Progenitor cell of endocrine pancreas (in vitro differentiated cells): ENCODE data around the gene PTTG1IP2. TPM values are rescaled to one million over a fixed set of nuclear protein-coding genes. Genes with fewer than 3 reads are reported as not detected.

Experiments
- DNase-seq: peaks from one replicate; pipeline ENCODE4 v3.0.0; 2021; ENCODE audit warnings: low spot score; ENCODE audit not compliant: unreplicated experiment
- H3K27ac Mint-ChIP-seq: 2 replicates; pipeline ENCODE4 v1.8.0; 2021; ENCODE audit warnings: mild to moderate bottlenecking, moderate library complexity, mixed read lengths
- H3K27me3 Mint-ChIP-seq: 2 replicates; pipeline ENCODE4 v1.8.0; 2021; ENCODE audit warnings: mixed read lengths
- H3K36me3 Mint-ChIP-seq: 2 replicates; pipeline ENCODE4 v1.8.0; 2022; ENCODE audit warnings: mixed read lengths; ENCODE audit not compliant: insufficient read depth
- H3K4me1 Mint-ChIP-seq: 2 replicates; pipeline ENCODE4 v1.8.0; 2021; ENCODE audit warnings: low read depth, mixed read lengths
- H3K4me3 Mint-ChIP-seq: 2 replicates; pipeline ENCODE4 v1.8.0; 2021; ENCODE audit warnings: low read depth, mild to moderate bottlenecking, moderate library complexity, mixed read lengths
- H3K9me3 Mint-ChIP-seq: 2 replicates; pipeline ENCODE4 v1.8.0; 2021; ENCODE audit warnings: low read depth, mixed read lengths
- total RNA-seq: library from RNA; stranded (reverse); gene quantifications from 2 replicates; pipeline ENCODE4 v1.2.1, GENCODE V29; 2021
- TF ChIP-seq, protein P1 (sequence below): fragments of 200-600 bp; sonication (generic); IDR thresholded peaks from one replicate; pipeline ENCODE4 v1.5.0; 2021; ENCODE audit warnings: antibody characterized with exemption, mild to moderate bottlenecking; ENCODE audit not compliant: unreplicated experiment

The PTTG1IP2 gene
- total RNA-seq, 1 donor from 2014 or later, result not detected

DNA sequence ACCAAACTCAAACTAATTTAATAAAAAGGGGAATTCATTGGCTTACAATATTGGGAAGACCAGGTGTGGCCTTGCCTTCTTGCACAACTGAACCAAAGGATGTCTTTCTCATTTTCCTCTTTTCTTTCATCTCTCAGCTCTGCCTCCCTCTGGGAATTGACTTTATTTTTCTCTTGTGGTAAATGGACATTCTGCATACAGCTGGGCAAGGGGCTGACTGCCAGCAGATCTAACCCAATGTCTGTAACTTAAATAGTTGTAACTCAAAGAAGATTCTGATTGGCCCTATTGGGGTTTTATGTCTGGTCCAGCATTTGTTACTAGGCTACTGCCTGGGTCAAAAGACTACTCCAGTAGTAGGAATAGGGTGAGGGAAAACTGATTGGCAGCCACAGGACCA is 15.3 kb downstream of the PTTG1IP2 start:
- Mint-ChIP-seq H3K9me3 (no peaks in the 10 kb centered on the region), H3K36me3 (no peaks in the 10 kb centered on the region), H3K27me3 (no peaks in the 10 kb centered on the region), H3K4me1 (peaks cover 4% of the 10 kb centered on the region), H3K27ac (no peak overlapping the region), H3K4me3 (no peak overlapping the region)
- TF ChIP-seq, protein P1, sequence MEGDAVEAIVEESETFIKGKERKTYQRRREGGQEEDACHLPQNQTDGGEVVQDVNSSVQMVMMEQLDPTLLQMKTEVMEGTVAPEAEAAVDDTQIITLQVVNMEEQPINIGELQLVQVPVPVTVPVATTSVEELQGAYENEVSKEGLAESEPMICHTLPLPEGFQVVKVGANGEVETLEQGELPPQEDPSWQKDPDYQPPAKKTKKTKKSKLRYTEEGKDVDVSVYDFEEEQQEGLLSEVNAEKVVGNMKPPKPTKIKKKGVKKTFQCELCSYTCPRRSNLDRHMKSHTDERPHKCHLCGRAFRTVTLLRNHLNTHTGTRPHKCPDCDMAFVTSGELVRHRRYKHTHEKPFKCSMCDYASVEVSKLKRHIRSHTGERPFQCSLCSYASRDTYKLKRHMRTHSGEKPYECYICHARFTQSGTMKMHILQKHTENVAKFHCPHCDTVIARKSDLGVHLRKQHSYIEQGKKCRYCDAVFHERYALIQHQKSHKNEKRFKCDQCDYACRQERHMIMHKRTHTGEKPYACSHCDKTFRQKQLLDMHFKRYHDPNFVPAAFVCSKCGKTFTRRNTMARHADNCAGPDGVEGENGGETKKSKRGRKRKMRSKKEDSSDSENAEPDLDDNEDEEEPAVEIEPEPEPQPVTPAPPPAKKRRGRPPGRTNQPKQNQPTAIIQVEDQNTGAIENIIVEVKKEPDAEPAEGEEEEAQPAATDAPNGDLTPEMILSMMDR, result no peak
- DNase-seq, result no peak

DNA sequence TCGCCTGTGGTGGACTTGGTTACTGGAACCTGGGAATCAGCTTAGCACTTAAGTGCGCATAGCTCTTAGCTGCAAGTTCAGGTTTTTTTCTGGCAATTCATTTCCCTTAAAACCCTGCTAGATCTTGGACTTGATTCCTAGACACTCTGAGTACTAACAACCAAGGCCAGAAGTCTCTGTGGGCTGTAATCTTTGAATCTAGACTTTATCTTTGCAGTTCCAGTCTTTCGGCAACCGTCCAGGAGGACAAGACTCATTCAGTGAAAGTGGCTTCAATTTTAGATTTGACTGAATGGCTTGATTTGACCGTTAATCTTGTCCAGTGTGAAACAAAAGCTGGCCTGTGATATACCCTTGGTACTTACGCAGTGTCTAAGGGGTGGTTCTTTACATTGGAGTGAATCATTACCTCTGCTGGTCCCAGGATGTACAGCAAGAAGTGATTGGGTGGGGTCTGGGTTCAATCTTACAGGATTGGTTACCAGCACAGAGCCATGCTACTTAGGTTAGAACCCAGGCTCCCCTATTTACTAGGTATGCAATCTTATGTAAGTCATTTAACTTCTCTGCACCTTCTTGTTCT is 16.4 kb downstream of the PTTG1IP2 start:
- Mint-ChIP-seq H3K27me3 (no peaks in the 10 kb centered on the region), H3K4me1 (peaks cover 4% of the 10 kb centered on the region), H3K4me3 (no peak overlapping the region), H3K27ac (no peak overlapping the region), H3K36me3 (no peaks in the 10 kb centered on the region), H3K9me3 (no peaks in the 10 kb centered on the region)
- no peak for DNase-seq
- TF ChIP-seq, protein P1, result no peak

DNA sequence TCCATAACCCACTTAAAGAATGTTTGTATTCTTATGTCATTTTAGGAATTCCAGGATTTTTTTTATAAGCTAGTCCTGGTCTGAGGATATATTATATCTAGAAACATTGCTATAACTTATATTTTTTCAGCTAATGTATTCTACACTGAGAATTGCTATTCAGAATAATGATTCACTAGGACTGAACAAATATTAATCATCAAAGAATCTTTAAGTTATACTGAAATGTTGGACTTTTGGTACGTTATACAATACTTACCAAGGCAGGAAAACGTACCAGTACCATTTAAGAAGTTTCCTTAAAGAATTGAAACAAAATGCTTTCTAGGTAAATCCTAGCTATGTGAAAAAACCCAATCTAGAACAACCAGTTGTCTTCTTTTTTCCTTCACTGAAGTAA is 18.4 kb downstream of the PTTG1IP2 start:
- Mint-ChIP-seq H3K9me3 (no peaks in the 10 kb centered on the region), H3K27ac (no peak overlapping the region), H3K4me1 (peaks cover 4% of the 10 kb centered on the region), H3K27me3 (no peaks in the 10 kb centered on the region), H3K4me3 (no peak overlapping the region), H3K36me3 (no peaks in the 10 kb centered on the region)
- no peak for DNase-seq
- TF ChIP-seq, protein P1, result no peak

DNA sequence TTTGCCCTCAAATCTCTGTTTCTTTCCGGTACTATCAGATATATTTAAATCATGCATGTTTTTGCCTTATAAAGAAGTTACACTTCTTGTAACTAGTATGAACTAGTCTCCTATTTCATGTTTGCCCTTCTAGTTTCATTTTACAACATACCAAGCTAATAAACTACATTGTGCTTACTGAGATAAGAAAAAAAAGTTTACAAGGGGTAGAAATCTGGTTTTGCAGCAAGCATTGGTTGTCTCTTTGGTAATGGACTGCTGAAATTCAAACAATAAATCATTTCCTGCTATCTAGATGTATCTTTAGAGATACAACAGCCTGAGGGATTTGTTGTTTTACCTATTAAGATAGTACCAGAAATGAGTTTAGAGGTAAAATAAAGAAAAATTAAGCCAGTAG is 18.8 kb downstream of the PTTG1IP2 start:
- DNase-seq, result no peak
- Mint-ChIP-seq H3K4me1 (peaks cover 4% of the 10 kb centered on the region), H3K27ac (no peak overlapping the region), H3K27me3 (no peaks in the 10 kb centered on the region), H3K4me3 (no peak overlapping the region), H3K36me3 (no peaks in the 10 kb centered on the region), H3K9me3 (no peaks in the 10 kb centered on the region)
- TF ChIP-seq, protein P1, result no peak

DNA sequence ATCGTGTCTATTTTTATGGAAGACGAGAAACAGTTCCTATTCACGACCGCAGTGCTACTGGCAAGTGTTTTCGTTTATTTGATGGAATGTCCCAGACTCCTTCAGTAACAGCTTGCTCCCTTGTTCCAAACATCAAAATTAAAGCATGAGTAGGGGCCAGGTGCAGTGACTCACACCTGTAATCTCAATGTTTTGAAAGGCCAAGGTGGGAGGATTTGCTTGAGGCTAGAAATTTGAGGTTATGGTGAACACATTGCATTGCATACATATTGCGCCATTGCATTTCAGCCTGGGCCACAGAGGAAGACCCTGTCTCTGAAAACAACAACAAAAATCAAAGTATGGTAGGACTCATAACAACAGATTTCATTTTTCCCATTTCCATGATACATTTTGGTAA is 22.8 kb downstream of the PTTG1IP2 start:
- DNase-seq, result no peak
- H3K4me3 Mint-ChIP-seq, result no peak overlapping the region
- no peaks in the 10 kb centered on the region for H3K27me3 Mint-ChIP-seq
- TF ChIP-seq, protein P1, result no peak
- H3K9me3 Mint-ChIP-seq, result no peaks in the 10 kb centered on the region
- no peaks in the 10 kb centered on the region for H3K36me3 Mint-ChIP-seq
- peaks cover 4% of the 10 kb centered on the region for H3K4me1 Mint-ChIP-seq
- H3K27ac Mint-ChIP-seq, result no peak overlapping the region
